ENCODE results near the gene RALA. TPM values are rescaled to one million over a fixed set of nuclear protein-coding genes. Genes with fewer than 3 reads are reported as not detected.

The RALA gene
- total RNA-seq, 4 donors from 2014 or later = 14.0 to 26.8 (median 17.9) TPM

- TF ChIP-seq CTCF (IDR thresholded peaks at IDR 0.05) = no peak
These were observed 130.5 kb downstream of the RALA start for GRCh38 chr7:39753823-39754325.

GRCh38 chr7:39754326-39755120, 131.2 kb downstream of the RALA start:
- no peak for DNase-seq (ENCODE audit: low spot score)
- TF ChIP-seq CTCF (IDR thresholded peaks at IDR 0.05) = no peak
- ATAC-seq (ENCODE audit: low FRiP score) = peak; percentile 72

More at GRCh38 chr7:39753823-39754325, 130.5 kb downstream of the RALA start:
- DNase-seq (ENCODE audit: low spot score) = no peak
- ATAC-seq (ENCODE audit: low FRiP score) = no peak

- DNase-seq (ENCODE audit: low spot score) = no peak
- no peak for ATAC-seq (ENCODE audit: low FRiP score)
- TF ChIP-seq CTCF (IDR thresholded peaks at IDR 0.05) = no peak
These were observed 134.2 kb downstream of the RALA start for GRCh38 chr7:39757604-39758003.

Other genes with a start within 250 kb of the RALA start
- gene YAE1, start 57.2 kb upstream of the RALA start, total RNA-seq = 10 to 100 TPM; 11.8 to 18.8 (median 16.6) TPM